K562 (cell line): Measurements from ENCODE around the gene HIVEP3.

Experiments used
- GTF2A2 ChIP-seq: IDR thresholded peaks from 2 replicates; pipeline ENCODE4 v1.6.1; 2016; ENCODE audit warnings: mild to moderate bottlenecking, missing genetic modification characterization, missing compliant biosample characterization
- KLF1 ChIP-seq: fragments of 450-650 bp; IDR thresholded peaks from 2 replicates; pipeline ENCODE4 v1.6.1; 2016; ENCODE audit warnings: missing genetic modification characterization, missing compliant biosample characterization
- NELFE ChIP-seq: IDR thresholded peaks from 2 replicates; pipeline ENCODE4 v1.6.1; 2011; ENCODE audit warnings: mild to moderate bottlenecking; ENCODE audit not compliant: insufficient read depth, insufficient read length
- NFIC ChIP-seq: fragments of 450-650 bp; IDR thresholded peaks from 2 replicates; pipeline ENCODE4 v1.6.1; 2017; ENCODE audit warnings: mild to moderate bottlenecking, inconsistent platforms
- NUFIP1 ChIP-seq: fragments of 450-650 bp; IDR thresholded peaks from 2 replicates; pipeline ENCODE4 v1.6.1; 2018; ENCODE audit not compliant: partially characterized antibody
- PHF8 ChIP-seq: fragments of 200-600 bp; sonication (generic); IDR thresholded peaks from 2 replicates; pipeline ENCODE4 v1.6.1; 2012; ENCODE audit warnings: mixed run types, mild to moderate bottlenecking, inconsistent platforms, low read length, moderate library complexity, borderline replicate concordance
- RREB1 ChIP-seq: fragments of 250-450 bp; sonication (Bioruptor Pico); IDR thresholded peaks from 2 replicates; pipeline ENCODE4 v1.4.0; 2020
- SMC3 ChIP-seq: conservative IDR thresholded peaks from 2 replicates; pipeline ENCODE4 v1.6.1; 2011; ENCODE audit warnings: low read depth, low read length, improper control_type of control experiment; ENCODE audit not compliant: insufficient read depth
- SRF ChIP-seq, 2 experiments: fragments of 250-450, 450-650 bp in 1 of 2; sonication (Bioruptor Pico) in 1 of 2; sonication (generic) in 1 of 2; formaldehyde crosslinking; IDR thresholded peaks; 2 replicates each; pipeline versions ENCODE4 v1.5.0 to v1.5.1; 2020 to 2022; ENCODE audit warnings: mild to moderate bottlenecking in 1 of 2, missing genetic modification reagents in 1 of 2
- TAF15 ChIP-seq: fragments of 200-400 bp; formaldehyde crosslinking; IDR thresholded peaks from 2 replicates; pipeline ENCODE4 v1.6.1; 2017; ENCODE audit warnings: mild to moderate bottlenecking, low read depth, low read length, moderate library complexity
- ZFP36 ChIP-seq: fragments of 150-350 bp; IDR thresholded peaks from 2 replicates; pipeline ENCODE4 v1.6.1; 2018; ENCODE audit warnings: low read length, low read depth; ENCODE audit not compliant: partially characterized antibody
- ZNF212 ChIP-seq: fragments of 450-650 bp; formaldehyde crosslinking; IDR thresholded peaks from 2 replicates; pipeline ENCODE4 v1.4.0; 2020; ENCODE audit warnings: mild to moderate bottlenecking

GRCh38 chr1:41583658-41584547 is 334.8 kb downstream of the HIVEP3 start:
- TF ChIP-seq SMC3: no peak
- TF ChIP-seq SRF (CRISPR knock-in tag; IDR thresholded peaks at IDR 0.05): no peak
- TF ChIP-seq ZFP36: no peak
- no peak for TF ChIP-seq RREB1 (CRISPR knock-in tag)
- no peak for TF ChIP-seq TAF15
- no peak for TF ChIP-seq GTF2A2 (tag)
- TF ChIP-seq NUFIP1: no peak
- TF ChIP-seq NELFE: no peak
- no peak for TF ChIP-seq ZNF212
- no peak for TF ChIP-seq PHF8
- no peak for TF ChIP-seq NFIC
- no peak for TF ChIP-seq KLF1 (tag)
